ENCODE measurements around the gene OR1E2. TPM values are rescaled to one million over a fixed set of nuclear protein-coding genes. Genes with fewer than 3 reads are reported as not detected.
"Not testable (repeated sequence)": the region's sequence is repeated elsewhere in the genome, so short reads cannot be mapped to it uniquely, and the experiment has no call there.

The OR1E2 gene
- total and polyA plus RNA-seq, 8 donors, result not detected

GRCh38 chr17:3415610-3416009 is 18.0 kb downstream of the OR1E2 start:
- Histone ChIP-seq H3K4me1 (no peaks in the 10 kb centered on the region), H3K27me3 (no peaks in the 10 kb centered on the region), H3K27ac (no peak overlapping the region), H3K4me3 (no peak overlapping the region), H3K36me3 (no peaks in the 10 kb centered on the region), H3K9me3 (no peaks in the 10 kb centered on the region)
- DNase-seq (no peak), ATAC-seq (no peak)
- TF ChIP-seq CTCF (IDR thresholded peaks at IDR 0.05), result no peak
- intact Hi-C loops (cut with DNase I), result no loop called here

GRCh38 chr17:3412216-3412615 is 21.4 kb downstream of the OR1E2 start:
- H3K4me1 ChIP-seq; DNase-seq; ATAC-seq; H3K27me3 ChIP-seq; H3K36me3 ChIP-seq; H3K4me3 ChIP-seq; intact Hi-C loops (cut with DNase I); H3K27ac ChIP-seq: not testable (repeated sequence)
- peaks cover 0 to 11% of the 10 kb centered on the region in 2 donors for H3K9me3 ChIP-seq

DNA sequence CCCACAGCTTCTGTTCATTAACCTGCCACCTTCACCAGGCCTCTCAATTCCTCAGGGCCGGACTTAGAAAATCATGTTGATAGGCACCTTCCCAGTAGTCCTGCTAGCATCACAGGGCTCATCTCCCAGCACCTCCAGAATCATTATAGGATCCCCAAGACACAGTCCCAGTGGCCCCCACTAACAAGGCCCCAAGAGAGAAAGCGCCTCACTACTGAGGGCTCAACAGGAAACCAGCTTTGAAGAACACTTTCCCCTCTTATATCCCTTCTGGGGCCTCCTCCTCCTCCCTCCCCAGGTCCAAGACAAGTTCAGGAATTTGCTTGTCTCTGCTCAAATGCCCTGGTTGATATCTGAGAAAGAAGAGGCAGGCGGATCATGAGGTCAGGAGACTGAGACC is 22.6 kb downstream of the OR1E2 start, which contains the start of gene OR3A3:
TSS of gene OR3A3 (plus strand) at position 301 of the 400 bp plus-strand sequence.
- H3K4me1 ChIP-seq, result no peaks in the 10 kb centered on the region
- DNase-seq (no peak), ATAC-seq (no peak)
- H3K27ac ChIP-seq, result no peak within 1 kb of the TSS
- H3K9me3 ChIP-seq, result peaks cover 0 to 20% of the 10 kb centered on the region in 2 donors
- intact Hi-C loops (cut with DNase I), result no loop called here
- no peaks in the 10 kb centered on the region for H3K27me3 ChIP-seq
- H3K4me3 ChIP-seq, result no peak within 1 kb of the TSS
- no peak for TF ChIP-seq CTCF (IDR thresholded peaks at IDR 0.05)
- H3K36me3 ChIP-seq, result no peaks in the 10 kb centered on the region

- H3K4me3 ChIP-seq; H3K27ac ChIP-seq; H3K4me1 ChIP-seq; ATAC-seq; DNase-seq; intact Hi-C loops (cut with DNase I); H3K27me3 ChIP-seq; H3K36me3 ChIP-seq: not testable (repeated sequence)
- H3K9me3 ChIP-seq, result peaks cover 0 to 20% of the 10 kb centered on the region in 2 donors
Observed at GRCh38 chr17:3403856-3404255, 29.8 kb downstream of the OR1E2 start.

GRCh38 chr17:3401786-3402185 is 31.9 kb downstream of the OR1E2 start:
- H3K36me3 ChIP-seq, result no peaks in the 10 kb centered on the region
- DNase-seq, result no peak
- intact Hi-C loops (cut with DNase I), result no loop called here
- ATAC-seq, result no peak
- no peaks in the 10 kb centered on the region for H3K27me3 ChIP-seq
- H3K9me3 ChIP-seq, result peaks cover 0 to 6% of the 10 kb centered on the region in 2 donors
- no peak for TF ChIP-seq CTCF (IDR thresholded peaks at IDR 0.05)
- no peak overlapping the region for H3K4me3 ChIP-seq
- H3K4me1 ChIP-seq, result no peaks in the 10 kb centered on the region
- no peak overlapping the region for H3K27ac ChIP-seq

GRCh38 chr17:3400055-3400454 is 33.6 kb downstream of the OR1E2 start:
- Histone ChIP-seq H3K4me1 (no peaks in the 10 kb centered on the region), H3K27me3 (no peaks in the 10 kb centered on the region), H3K4me3 (no peak overlapping the region), H3K9me3 (no peaks in the 10 kb centered on the region), H3K27ac (no peak overlapping the region), H3K36me3 (no peaks in the 10 kb centered on the region)
- ATAC-seq (no peak), DNase-seq (peak in 2 of 4 donors; percentile 6 to 29)
- intact Hi-C loops (cut with DNase I), result no loop called here
- no peak for TF ChIP-seq CTCF (IDR thresholded peaks at IDR 0.05)
